Astrocyte (in vitro differentiated cells and primary cell): ENCODE results near the gene MATN1.

ENCODE experiments used
- CTCF ChIP-seq: IDR thresholded peaks from 2 replicates; pipeline ENCODE4 v1.5.1; 2011; ENCODE audit warnings: low read depth, mild to moderate bottlenecking, inconsistent platforms, low read length, moderate library complexity; ENCODE audit not compliant: insufficient read depth
- EZH2 ChIP-seq: IDR thresholded peaks from 2 replicates; pipeline ENCODE4 v1.6.1; 2012; ENCODE audit warnings: mild to moderate bottlenecking, low read length, inconsistent platforms; ENCODE audit not compliant: insufficient read depth

DNA sequence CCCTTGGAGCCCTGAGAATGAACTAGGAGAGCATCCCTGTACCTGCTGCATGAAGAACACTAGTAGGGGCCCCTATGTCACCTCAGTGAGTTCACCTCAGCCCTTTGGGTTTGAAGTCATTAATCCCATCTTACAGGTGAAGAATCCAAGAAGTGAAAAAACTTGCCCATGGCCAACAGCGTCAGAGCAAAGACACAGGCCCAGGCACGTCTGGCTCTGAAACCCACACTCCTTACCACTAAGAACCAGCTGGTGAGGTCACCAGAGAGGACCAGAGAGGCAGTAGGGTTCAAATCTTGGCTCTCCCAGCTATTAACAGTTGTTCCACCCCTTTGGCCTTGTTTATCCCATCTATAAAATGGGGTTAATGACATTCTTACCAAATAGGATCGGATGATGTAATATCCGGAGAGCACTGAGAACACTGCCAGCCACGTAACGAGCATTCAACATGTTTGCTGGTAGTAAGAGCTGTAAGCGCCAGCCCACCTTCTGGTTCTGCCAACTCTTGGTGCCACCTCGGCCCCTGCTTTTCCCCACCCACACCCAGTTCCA, 8.8 kb downstream of the MATN1 start:
- TF ChIP-seq CTCF = no peak
- TF ChIP-seq EZH2 = no peak
